ENCODE measurements around the gene PDE4D. TPM values are rescaled to one million over a fixed set of nuclear protein-coding genes. Genes with fewer than 3 reads are reported as not detected.

PDE4D gene
- total RNA-seq, 1 donor from 2014 or later: 27.4 TPM

- DNase-seq (ENCODE audit: extremely low read depth, low read depth, low spot score): no peak
Measured at GRCh38 chr5:59665086-59665831, 228.3 kb downstream of the PDE4D start.

DNA sequence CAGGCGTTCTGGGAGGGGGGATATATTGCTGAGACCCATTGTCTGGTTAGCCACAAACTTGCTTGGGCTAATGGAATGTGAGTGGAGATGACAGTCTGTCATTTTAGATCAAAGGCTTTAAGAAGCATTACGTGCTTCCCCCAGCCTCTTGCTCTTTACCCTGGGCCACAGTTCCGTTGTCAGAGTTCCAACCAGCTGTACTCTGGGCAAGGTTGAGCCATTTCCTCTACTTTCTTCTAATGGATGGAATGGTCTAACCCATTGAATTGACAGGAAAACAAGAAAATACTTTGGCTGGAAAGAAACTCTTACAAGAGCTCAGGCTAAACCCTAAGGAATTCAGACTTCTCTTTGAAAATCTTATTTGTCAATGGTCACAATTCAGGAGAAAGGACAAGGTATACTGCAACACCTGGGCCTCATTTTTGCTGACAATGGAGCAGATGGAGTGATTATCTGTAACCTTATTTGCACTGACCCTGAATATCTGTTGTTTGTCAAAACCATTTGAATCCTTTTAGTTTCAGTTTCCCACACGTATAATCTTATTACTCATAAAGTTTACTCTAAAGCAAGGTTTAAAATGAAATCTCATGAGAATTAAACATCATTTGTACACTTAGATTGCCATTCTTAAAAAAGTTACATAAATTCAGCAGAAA is 231.4 kb downstream of the PDE4D start:
- peak; percentile 72 for DNase-seq (ENCODE audit: extremely low read depth, low read depth, low spot score)

- DNase-seq (ENCODE audit: extremely low read depth, low read depth, low spot score): no peak
Measured at GRCh38 chr5:59661311-59661710, 232.2 kb downstream of the PDE4D start.

- no peak for DNase-seq (ENCODE audit: extremely low read depth, low read depth, low spot score)
Measured at GRCh38 chr5:59660737-59661136, 232.8 kb downstream of the PDE4D start.

DNA sequence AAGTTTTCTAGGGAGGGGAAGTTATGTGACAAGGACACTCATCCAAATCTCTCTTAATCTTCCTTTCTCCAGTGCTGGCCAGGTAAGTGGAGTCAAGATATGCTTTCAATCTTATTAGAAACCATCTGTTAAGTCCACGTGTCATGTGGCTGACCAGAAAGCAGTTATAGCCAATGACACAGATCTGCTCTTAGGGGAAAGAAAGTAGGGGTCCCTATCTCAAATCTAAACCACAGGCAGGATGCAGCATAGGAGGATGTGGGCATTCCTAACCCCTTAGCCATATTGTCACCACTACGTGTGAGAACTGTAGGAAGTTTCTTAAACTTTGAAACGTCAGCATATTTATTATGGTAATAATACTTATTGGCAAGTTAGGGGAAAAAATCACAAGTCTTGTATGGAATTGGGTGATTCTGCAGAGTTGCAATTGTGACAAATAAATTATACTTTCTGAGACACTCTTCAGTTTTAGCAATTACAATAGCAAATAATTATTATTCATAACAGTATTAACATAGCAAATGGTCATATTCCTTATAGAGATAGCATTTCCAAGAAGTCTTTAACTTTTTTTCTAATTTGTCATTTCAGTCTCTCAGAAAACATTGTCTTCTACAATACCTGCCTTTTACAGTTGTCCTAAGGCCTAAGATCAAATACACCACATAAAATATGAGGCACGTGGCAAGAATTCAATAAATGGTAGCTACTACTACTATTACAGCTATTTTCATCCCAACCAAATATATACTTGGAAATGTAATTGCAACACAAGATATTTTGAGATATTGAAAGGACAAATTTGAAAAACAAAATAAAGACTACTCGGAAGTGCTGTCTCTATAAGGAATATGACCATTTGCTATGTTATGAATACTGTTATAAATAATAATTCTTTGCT is 236.9 kb downstream of the PDE4D start:
- DNase-seq (ENCODE audit: extremely low read depth, low read depth, low spot score): no peak

DNA sequence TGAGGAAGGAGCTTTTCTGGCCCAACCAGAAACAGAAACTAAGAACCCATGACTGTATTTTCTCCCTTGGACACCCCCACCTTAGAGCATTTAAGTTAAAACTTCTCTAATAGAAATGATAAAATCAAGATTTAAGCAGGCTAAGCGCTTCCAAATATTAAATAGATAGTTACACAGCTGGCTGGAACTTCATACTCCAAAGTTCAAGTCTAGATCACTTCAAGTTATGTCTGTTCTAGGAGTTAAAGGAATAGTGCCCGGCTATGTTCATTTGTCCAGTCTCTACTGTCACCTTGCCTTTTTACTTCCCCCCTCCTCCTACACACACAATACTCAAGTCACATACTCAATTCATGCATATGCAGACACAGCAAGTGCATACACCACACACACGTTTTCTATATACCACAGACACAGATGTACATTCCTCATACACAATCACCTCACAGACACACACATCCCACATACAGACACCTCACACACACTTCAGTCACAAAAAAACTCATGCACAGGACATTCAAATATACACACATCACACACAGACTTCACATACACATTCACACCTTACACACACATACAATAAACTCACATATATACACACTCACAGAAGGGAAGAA is 237.7 kb downstream of the PDE4D start:
- no peak for DNase-seq (ENCODE audit: extremely low read depth, low read depth, low spot score)

DNA sequence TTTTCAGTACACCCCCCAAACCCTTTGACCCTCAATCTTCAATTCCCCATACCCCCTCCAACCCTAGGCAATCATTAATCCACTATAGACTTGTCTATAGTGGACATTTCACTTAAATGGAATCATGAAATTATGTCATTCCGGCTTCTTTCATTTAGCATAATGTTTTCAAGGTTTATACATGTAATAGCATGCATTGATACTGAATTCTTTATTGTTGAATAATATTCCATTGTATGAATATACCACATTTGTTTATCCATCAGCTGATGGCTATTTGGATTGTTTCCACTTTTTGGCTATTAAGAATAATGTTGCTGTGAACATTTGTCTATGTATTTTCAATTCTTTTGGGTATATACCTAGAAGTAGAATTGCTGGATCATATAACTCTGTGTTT is 238.8 kb downstream of the PDE4D start:
- no peak for DNase-seq (ENCODE audit: extremely low read depth, low read depth, low spot score)

DNA sequence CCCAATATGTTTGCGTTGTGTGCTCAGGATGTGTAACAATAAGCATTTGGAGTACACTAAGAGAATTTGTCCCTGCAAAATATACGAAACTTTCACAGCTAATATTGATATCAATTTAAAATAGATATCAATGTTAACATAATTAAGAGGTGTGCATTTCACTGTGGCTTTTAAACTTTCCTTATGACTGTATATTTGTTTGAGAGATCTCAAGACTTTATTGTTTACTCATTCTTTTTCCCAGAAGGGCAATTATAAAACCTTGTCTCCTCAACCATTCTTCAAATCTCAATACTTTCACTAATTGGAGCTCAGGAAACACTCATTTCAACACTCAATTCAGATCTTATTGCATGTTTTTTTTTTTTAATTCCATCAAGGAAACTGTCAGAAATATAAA is 241.1 kb downstream of the PDE4D start:
- no peak for DNase-seq (ENCODE audit: extremely low read depth, low read depth, low spot score)

DNA sequence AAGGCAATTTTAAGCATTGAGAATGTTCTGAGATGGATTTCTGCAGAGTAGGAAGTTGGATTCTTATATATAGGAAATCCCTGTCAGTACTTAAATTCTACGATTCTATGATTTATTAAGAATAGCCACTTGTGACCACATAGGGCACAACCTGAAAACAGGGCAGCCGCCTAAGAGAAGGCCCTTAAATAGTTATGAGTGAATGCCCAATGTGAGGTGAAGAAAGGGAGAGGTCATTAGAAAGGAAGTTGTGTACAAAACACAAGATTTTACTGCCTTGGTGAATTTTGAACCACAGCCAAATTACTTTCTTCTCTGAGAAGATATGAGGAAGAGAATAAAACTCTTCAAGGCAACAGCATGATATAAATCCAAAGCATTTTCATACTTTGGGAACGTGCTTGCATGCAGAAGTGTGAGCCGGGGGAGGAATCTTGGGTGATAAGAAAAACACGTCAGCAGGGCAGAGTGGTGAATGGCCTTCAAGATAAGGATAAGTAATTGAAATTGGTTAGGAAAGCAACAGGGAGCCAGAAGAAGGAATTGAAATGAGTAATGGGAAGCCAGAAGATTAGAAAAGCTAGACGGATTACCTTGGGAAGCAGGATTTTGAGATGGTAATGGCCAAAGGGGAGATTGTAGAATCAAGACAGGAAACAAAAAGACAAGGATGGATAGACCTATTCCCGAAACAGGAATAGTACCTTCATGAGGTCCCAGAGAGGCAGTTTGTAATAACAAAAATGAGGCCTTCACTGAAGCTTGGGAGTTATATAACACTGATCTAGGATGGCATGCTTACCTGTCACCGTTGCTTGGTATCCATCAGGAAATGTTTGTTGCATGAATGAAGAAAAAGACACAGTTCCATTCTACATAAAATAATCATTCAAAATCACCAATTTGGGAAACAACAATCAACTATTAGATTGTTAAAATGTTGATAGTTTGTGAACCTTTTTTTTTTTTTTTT is 244.3 kb downstream of the PDE4D start:
- DNase-seq (ENCODE audit: extremely low read depth, low read depth, low spot score): peak; percentile 87

DNA sequence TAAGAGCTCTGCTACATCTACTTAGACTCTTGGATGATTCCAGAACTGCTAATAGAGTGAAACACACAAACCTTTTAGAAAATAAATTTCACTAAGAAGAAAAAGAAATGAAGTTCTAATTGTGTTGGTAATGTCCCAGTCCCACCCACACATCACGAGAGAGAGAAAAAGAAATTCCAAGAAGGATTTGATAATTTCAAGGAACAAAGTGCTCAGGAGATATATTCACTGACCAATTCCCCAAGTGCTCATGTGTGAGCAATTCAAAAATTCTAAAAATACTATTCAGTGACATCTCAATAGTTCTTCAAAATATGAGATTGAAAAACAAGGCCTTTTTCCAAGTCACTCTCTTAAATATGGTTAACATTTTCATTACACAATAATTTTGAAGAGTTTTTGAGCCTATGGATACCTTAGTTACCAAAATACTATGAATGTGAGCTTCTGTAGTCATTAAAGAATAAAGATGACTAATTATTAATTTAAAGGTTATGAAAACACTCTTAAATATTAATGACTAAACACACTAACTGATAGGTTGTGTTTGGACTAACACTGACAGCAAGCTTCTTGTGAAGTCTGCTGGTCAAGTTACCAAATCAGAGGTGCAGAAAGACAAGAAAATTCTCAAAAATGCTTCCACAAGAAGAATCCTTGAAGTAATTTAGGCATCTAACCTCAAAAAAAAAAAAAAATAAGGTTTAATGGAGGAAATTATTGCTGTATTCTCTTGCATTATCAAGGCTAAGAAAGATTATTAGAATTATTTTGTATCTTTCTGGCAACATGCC is 245.3 kb downstream of the PDE4D start:
- no peak for DNase-seq (ENCODE audit: extremely low read depth, low read depth, low spot score)

- DNase-seq (ENCODE audit: extremely low read depth, low read depth, low spot score): no peak
Measured at GRCh38 chr5:59645380-59645779, 248.1 kb downstream of the PDE4D start.

DNA sequence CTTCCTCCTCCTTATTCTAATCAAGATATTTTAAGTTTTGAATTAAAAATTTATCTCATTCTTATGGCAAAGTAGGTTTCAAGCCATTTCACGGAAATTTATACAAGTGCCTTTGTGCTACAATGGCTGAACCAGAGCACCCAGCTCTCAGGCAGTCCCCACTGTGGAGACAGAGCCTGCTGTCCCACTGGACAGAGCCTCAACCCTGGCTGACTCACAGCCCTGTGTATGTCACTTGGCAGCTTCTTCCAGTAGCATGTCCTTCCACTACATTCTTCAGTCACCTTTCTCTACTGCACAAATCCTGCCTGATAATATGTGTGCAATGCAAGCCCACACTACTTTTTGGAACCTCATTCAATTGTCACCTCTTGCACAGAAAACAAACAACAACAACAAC is 253.1 kb downstream of the PDE4D start:
- DNase-seq (ENCODE audit: extremely low read depth, low read depth, low spot score): no peak

DNA sequence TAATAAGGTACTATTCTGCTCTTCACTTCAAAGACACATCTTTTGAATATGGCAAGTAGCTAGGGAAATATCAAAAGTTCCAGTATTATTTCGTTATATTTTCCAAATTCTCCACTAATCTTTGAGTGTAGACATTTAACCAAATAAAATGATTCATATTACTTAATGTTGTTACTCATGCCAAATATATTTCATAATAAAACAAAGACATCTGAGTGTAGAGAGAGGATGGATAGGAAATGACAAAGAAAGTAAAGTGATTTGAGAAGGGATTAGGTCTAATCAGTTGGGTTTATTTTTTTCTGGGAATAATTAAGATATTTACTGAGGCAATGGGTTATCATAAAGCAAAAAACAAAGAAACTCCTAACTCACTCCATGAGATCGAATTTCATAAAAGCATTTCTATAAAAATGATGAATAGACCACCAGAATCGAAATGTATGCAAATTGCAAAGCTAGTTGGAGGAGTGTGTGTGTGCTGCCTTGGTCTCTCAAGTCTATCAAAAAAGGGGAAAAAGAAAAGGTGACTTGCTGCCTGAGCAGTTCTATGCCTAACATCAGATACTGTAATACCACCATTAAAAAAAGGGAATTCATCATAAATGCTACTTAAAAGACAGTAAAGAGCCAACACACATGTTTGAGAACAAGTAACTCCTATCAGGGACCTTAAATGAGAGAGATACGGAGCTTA is 255.5 kb downstream of the PDE4D start:
- no peak for DNase-seq (ENCODE audit: extremely low read depth, low read depth, low spot score)

- no peak for DNase-seq (ENCODE audit: extremely low read depth, low read depth, low spot score)
Measured at GRCh38 chr5:59629561-59629960, 264.0 kb downstream of the PDE4D start.

DNA sequence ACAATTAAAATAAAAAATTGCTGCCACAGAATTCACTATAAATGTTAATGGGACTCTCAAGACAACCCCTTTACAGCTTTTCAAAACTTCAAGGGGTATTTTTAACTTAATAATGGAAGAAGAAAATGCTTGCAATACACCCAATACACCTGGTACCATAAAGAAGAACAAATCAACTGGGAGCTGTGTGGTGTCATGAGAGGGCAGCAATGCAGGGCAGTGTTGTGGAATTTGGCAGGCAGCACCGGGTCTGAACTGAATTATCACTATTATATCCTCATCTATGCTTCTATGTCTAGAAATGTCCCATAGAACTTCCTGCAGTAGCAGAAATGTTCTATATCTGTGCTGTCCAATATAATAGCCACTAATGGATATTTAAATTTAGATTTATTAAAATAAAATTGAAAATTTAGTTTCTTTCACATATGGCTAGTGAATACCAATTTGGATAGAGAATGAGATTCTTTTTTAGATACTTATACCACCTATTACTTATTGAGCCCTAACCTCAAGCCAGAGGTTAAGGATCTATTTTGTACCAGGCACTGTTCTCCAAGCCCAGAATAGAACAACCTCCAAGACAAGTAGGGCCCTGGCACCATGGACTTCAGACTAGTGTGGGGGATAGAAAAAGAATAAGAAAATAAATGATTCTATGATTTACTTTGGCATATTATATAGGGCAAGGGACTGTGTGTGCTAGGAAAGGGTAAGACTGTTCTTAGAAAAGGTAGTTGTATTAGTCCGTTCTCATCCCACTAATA is 265.3 kb downstream of the PDE4D start:
- no peak for DNase-seq (ENCODE audit: extremely low read depth, low read depth, low spot score)

- DNase-seq (ENCODE audit: extremely low read depth, low read depth, low spot score): no peak
Measured at GRCh38 chr5:59624898-59625297, 268.6 kb downstream of the PDE4D start.

DNA sequence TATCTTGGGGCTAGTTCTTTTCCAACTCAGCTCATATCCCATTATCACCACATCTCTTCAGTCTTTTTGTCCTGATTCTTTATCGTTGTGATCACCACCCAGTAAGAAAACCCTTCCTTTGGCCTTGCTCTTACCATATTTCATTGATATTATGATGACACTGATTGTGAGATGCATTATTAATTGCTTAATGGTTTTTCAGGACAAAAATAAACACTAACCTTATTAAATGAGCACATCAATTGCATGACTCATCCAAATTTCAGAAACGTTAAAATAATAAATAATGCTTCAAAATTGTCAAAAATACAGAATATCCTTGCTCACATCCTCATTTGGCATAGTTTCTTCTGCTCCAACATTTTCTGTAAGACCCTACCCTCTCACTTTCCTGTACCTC is 270.7 kb downstream of the PDE4D start:
- DNase-seq (ENCODE audit: extremely low read depth, low read depth, low spot score): no peak

DNA sequence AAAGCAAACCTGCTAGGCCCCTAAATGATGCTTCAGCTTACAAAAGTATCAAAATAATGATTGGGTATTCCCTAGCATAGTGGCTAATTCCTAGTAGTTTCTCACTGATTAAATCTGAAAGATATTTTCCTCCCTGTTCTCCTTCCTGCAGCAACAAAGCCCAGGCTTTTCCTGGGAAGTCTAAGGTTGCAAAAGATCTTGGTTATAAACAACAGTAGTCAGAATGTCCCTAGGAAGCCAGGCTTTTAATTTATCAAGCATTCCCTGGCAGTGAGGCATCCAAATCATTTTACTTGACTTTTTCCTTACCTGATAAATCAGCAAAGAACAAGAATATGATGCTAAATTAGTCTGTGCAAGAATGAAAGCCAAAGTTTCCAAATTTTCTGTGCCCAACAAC is 272.0 kb downstream of the PDE4D start:
- no peak for DNase-seq (ENCODE audit: extremely low read depth, low read depth, low spot score)
